Cardiac fibroblast (primary cell): Measurements from ENCODE around the gene PIM2.

ENCODE experiments used
- DNase-seq, 2 donors: peaks; one replicate each; pipeline versions ENCODE4 v3.0.0 to v3.0.0-alpha.2; 2010; ENCODE audit warnings: low read depth in 2 of 2
- H3K4me3 ChIP-seq, 2 donors: replicated peaks in 1 of 2; 1 replicate in 1 of 2; 2 replicates in 1 of 2; pipeline ENCODE4 v1.5.1; 2011; ENCODE audit warnings: low read depth in 2 of 2, low read length in 2 of 2, mild to moderate bottlenecking in 2 of 2, moderate library complexity in 1 of 2
- TF ChIP-seq, protein P1 (sequence below): IDR thresholded peaks from one replicate; pipeline ENCODE4 v1.5.1; 2011; ENCODE audit warnings: low read depth, mild to moderate bottlenecking, low read length, inconsistent platforms

PIM2 gene

GRCh38 chrX:48920718-48921104 is 1.9 kb upstream of the PIM2 start:
- TF ChIP-seq, protein P1, sequence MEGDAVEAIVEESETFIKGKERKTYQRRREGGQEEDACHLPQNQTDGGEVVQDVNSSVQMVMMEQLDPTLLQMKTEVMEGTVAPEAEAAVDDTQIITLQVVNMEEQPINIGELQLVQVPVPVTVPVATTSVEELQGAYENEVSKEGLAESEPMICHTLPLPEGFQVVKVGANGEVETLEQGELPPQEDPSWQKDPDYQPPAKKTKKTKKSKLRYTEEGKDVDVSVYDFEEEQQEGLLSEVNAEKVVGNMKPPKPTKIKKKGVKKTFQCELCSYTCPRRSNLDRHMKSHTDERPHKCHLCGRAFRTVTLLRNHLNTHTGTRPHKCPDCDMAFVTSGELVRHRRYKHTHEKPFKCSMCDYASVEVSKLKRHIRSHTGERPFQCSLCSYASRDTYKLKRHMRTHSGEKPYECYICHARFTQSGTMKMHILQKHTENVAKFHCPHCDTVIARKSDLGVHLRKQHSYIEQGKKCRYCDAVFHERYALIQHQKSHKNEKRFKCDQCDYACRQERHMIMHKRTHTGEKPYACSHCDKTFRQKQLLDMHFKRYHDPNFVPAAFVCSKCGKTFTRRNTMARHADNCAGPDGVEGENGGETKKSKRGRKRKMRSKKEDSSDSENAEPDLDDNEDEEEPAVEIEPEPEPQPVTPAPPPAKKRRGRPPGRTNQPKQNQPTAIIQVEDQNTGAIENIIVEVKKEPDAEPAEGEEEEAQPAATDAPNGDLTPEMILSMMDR, result no peak
- H3K4me3 ChIP-seq, result no peak overlapping the region
- no peak for DNase-seq

DNA sequence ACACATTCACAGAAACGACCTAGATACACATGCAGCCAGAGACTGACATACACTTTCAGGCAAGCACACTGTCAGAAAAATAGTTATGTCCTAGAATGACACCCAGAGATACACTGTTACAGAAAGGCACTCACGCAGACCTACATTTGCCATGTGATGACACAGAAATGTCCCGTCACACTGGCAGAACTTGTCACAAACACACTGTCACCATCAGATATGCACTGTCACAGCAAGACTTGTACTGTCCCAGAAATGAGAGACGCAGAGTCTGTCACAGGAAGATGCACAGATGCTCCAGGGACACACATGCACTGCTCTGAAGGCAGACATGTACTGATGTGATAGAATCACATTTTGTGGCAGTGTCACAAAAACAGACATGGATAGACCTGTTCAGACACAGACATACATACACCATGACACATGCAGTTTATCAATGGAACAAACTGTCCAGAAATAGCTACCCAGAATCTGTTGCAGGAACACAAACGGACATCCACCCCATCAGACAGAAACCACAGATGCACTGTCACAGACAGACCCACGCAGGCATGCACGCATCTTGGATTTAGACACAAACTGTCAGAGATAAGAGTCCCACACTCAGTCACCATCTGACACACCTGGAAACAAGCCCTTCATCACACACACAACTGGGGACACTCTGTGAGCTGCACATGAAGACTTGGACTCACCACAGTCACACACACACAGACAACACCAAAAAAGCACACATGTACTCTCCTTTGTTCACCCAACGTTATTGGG is 1.3 kb upstream of the PIM2 start:
- H3K4me3 ChIP-seq, result no peak overlapping the region
- TF ChIP-seq, protein P1, result no peak
- no peak for DNase-seq

- peak overlapping the region in 1 of 2 donors; percentile 5 for H3K4me3 ChIP-seq
- peak in 1 of 2 donors; percentile 8 for DNase-seq
- TF ChIP-seq, protein P1, result no peak
Observed at GRCh38 chrX:48919360-48919841, 577 bp upstream of the PIM2 start.

- no peak for DNase-seq
- H3K4me3 ChIP-seq, result peak overlapping the region; percentile 55 to 61
- TF ChIP-seq, protein P1, result no peak
Observed at GRCh38 chrX:48918301-48918642, 552 bp downstream of the PIM2 start.

DNA sequence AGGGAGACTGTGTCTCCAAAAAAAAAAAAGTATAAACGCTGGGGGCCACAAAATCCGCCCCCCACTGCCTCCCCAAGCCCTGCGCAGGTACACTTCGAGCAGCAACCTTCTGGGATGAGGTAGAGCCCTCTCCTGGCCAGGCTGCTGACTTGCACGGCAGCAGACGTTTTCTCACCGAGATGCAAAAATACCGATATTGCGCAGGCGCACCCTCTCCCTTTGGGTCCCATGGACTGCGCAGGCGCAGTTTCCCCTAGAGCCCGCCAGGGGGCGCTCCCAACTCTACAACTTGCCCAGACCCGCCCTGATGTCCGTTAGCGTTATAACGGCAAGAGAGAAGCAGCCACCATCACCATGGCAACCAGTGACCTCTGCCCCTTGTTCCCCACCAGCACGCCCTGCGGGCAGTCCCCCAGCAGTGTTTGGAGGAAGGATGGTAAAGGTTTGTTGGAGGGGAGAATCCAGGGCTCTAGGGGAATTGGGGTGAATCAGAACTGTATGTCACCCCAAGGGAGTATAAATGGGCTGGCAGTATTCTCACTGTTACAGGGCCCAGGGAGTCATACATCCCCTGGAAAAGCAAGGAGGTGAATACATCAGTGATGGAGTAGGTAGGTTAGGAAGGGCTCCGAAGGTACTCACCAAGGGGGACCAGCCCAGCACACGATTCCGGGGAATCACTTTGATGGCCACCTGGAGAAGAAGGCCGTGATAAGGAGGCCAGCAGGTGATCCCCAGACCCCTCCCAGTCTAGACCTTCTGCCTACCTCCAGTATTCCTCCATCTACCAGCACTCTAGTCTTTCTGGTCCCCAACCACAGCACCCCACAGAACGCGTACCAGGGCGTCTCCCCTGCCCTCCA is 1.5 kb downstream of the PIM2 start:
- peak overlapping the region in 1 of 2 donors; percentile 55 for H3K4me3 ChIP-seq
- TF ChIP-seq, protein P1, result peak; percentile 88
- DNase-seq, result peak; percentile 91

- DNase-seq, result no peak
- no peak overlapping the region for H3K4me3 ChIP-seq
- TF ChIP-seq, protein P1, result no peak
Observed at GRCh38 chrX:48914593-48915493, 4.0 kb downstream of the PIM2 start.
